OCI-LY7 (cell line): ENCODE data around the gene ENOX1. TPM values are rescaled to one million over a fixed set of nuclear protein-coding genes. Genes with fewer than 3 reads are reported as not detected.

Experiments
- BruUV-seq: library from RNA; stranded (reverse); fragments of 400-500 nt; replicated peaks from 2 replicates; lab custom pipeline; 2021; lab: Mats Ljungman, UMichigan
- CTCF ChIA-PET: fragments of 300-600 bp; sonication (Branson Sonifier 250); formaldehyde crosslinking; loops from one replicate; lab custom pipeline; 2022; ENCODE audit warnings: antibody characterized with exemption; ENCODE audit not compliant: unreplicated experiment; lab: Charles Lee
- POLR2A ChIA-PET: fragments of 300-600 bp; sonication (Branson Sonifier 250); formaldehyde crosslinking; loops from one replicate; lab custom pipeline; 2022; ENCODE audit warnings: antibody characterized with exemption; lab: Charles Lee
- DNase-seq: peaks from one replicate; pipeline ENCODE4 v3.0.0-alpha.2; 2015; ENCODE audit warnings: low spot score
- H2AFZ ChIP-seq: fragments of 200-600 bp; sonication (generic), shearing (Covaris generic); 2 replicates; pipeline ENCODE4 v1.6.1; 2014; ENCODE audit warnings: mild to moderate bottlenecking, antibody characterized with exemption, low read length, moderate library complexity
- H3K27ac ChIP-seq: fragments of 200-600 bp; sonication (generic); 2 replicates; pipeline ENCODE4 v1.5.1; 2014; ENCODE audit warnings: mixed run types, low read depth, mild to moderate bottlenecking, moderate library complexity, low read length, inconsistent platforms; ENCODE audit not compliant: poor library complexity, severe bottlenecking
- H3K36me3 ChIP-seq: fragments of 200-600 bp; sonication (generic); 2 replicates; pipeline ENCODE4 v1.6.1; 2014; ENCODE audit warnings: mild to moderate bottlenecking, antibody characterized with exemption, low read length, moderate library complexity, mixed read lengths; ENCODE audit not compliant: insufficient read depth
- H3K4me1 ChIP-seq: fragments of 200-600 bp; sonication (generic); 2 replicates; pipeline ENCODE4 v1.5.1; 2014; ENCODE audit warnings: mild to moderate bottlenecking, low read length; ENCODE audit not compliant: insufficient read depth, poor library complexity, severe bottlenecking
- H3K4me2 ChIP-seq: fragments of 200-600 bp; sonication (generic); 2 replicates; pipeline ENCODE4 v1.6.1; 2014; ENCODE audit warnings: mild to moderate bottlenecking, low read length
- H3K4me3 ChIP-seq: fragments of 200-600 bp; sonication (generic); 2 replicates; pipeline ENCODE4 v1.5.1; 2014; ENCODE audit warnings: mild to moderate bottlenecking, low read depth, low read length; ENCODE audit not compliant: poor library complexity, severe bottlenecking
- H3K79me2 ChIP-seq: fragments of 200-600 bp; sonication (generic); 2 replicates; pipeline ENCODE4 v1.6.1; 2016; ENCODE audit warnings: low read depth, mild to moderate bottlenecking, low read length, moderate library complexity, mixed read lengths; ENCODE audit not compliant: insufficient read depth
- H3K9me2 ChIP-seq: fragments of 200-600 bp; sonication (generic); 2 replicates; pipeline ENCODE4 v1.6.1; 2016; ENCODE audit warnings: mild to moderate bottlenecking, low read length, mixed read lengths; ENCODE audit not compliant: insufficient read depth
- H3K9me3 ChIP-seq: fragments of 200-600 bp; sonication (generic); 2 replicates; pipeline ENCODE4 v1.6.1; 2014; ENCODE audit warnings: mild to moderate bottlenecking, mixed run types, low read length, mixed read lengths
- H4K20me1 ChIP-seq: fragments of 200-600 bp; sonication (generic); 2 replicates; pipeline ENCODE4 v1.6.1; 2014; ENCODE audit warnings: mild to moderate bottlenecking, antibody characterized with exemption, low read length, moderate library complexity, mixed read lengths; ENCODE audit not compliant: insufficient read depth
- EZH2phosphoT487 ChIP-seq: fragments of 200-600 bp; sonication (generic); IDR thresholded peaks from 2 replicates; pipeline ENCODE4 v1.6.1; 2018; ENCODE audit warnings: low read depth, borderline replicate concordance, mild to moderate bottlenecking, mixed run types, antibody characterized with exemption, low read length, moderate library complexity, mixed read lengths
- intact Hi-C: fragments of 100-400 bp; cut with micrococcal nuclease; formaldehyde crosslinking; loops from one replicate; pipeline ENCODE4 v1.10.0; 2022; ENCODE audit not compliant: unreplicated experiment
- total RNA-seq, 2 experiments: library from RNA; depleted of rRNA in 1 of 2; stranded (reverse); fragments of >200 nt in 1 of 2; shearing (Covaris generic) in 1 of 2; gene quantifications; 2 replicates each; pipeline ENCODE4 v1.2.3, GENCODE V29; 2014 to 2022
- TF ChIP-seq, protein P1 (sequence below): fragments of 200-600 bp; sonication (generic); conservative IDR thresholded peaks from 2 replicates; pipeline ENCODE4 v1.5.1; 2014; ENCODE audit warnings: mild to moderate bottlenecking, antibody characterized with exemption, low read length, moderate library complexity, mixed read lengths

ENOX1 gene
- total RNA-seq, 2 experiments from 2014 or later: 0.03 TPM; not detected in 1

GRCh38 chr13:43251961-43252360 is 534.8 kb downstream of the ENOX1 start:
- Histone ChIP-seq H3K4me2 (no peak overlapping the region), H3K4me3 (no peak overlapping the region), H3K4me1 (no peaks in the 10 kb centered on the region), H3K9me3 (no peaks in the 10 kb centered on the region), H3K27ac (no peak overlapping the region), H4K20me1 (no peaks in the 10 kb centered on the region), H3K79me2 (no peaks in the 10 kb centered on the region), H3K9me2 (no peaks in the 10 kb centered on the region), H2AFZ (no peak overlapping the region), H3K36me3 (no peaks in the 10 kb centered on the region)
- POLR2A ChIA-PET: interaction anchor here (0.6 to 1.0 kb wide), 3 partner anchors 12 to 254 kb away, joined by 3 to 5 read pairs (median 4); no protein-coding TSS in a partner anchor
- no TSS peak for BruUV-seq
- TF ChIP-seq EZH2phosphoT487: no peak
- TF ChIP-seq, protein P1, sequence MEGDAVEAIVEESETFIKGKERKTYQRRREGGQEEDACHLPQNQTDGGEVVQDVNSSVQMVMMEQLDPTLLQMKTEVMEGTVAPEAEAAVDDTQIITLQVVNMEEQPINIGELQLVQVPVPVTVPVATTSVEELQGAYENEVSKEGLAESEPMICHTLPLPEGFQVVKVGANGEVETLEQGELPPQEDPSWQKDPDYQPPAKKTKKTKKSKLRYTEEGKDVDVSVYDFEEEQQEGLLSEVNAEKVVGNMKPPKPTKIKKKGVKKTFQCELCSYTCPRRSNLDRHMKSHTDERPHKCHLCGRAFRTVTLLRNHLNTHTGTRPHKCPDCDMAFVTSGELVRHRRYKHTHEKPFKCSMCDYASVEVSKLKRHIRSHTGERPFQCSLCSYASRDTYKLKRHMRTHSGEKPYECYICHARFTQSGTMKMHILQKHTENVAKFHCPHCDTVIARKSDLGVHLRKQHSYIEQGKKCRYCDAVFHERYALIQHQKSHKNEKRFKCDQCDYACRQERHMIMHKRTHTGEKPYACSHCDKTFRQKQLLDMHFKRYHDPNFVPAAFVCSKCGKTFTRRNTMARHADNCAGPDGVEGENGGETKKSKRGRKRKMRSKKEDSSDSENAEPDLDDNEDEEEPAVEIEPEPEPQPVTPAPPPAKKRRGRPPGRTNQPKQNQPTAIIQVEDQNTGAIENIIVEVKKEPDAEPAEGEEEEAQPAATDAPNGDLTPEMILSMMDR: no peak
- CTCF ChIA-PET: no interaction called here
- intact Hi-C loops: no loop called here
- no peak for DNase-seq

DNA sequence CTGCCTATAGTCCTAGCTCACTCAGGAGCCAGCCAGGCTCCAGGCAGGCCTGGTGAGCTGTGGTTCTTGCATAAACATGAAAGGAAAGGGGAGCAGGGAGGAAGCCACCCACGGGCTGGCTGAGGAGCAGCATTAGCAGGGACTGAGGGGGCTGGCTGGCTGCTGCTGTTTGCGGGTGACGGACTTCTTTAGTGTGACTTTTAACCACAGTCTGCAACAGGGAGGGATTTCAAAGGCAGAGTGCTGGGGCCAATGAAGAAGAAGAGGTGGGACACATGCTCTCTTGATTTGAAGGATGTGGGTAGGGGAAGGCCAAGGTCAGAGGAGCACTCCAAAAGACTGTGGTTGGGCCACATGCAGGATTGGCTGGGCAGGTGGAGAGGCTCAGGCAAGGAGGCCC is 540.4 kb downstream of the ENOX1 start:
- Histone ChIP-seq H3K4me2 (no peak overlapping the region), H3K9me2 (no peaks in the 10 kb centered on the region), H3K27ac (no peak overlapping the region), H3K9me3 (no peaks in the 10 kb centered on the region), H3K4me1 (peaks cover 10% of the 10 kb centered on the region), H2AFZ (no peak overlapping the region), H3K4me3 (no peak overlapping the region), H3K36me3 (no peaks in the 10 kb centered on the region), H3K79me2 (no peaks in the 10 kb centered on the region), H4K20me1 (no peaks in the 10 kb centered on the region)
- ChIA-PET POLR2A (no interaction called here), CTCF (no interaction called here)
- BruUV-seq: no TSS peak
- DNase-seq: no peak
- TF ChIP-seq, protein P1: no peak
- TF ChIP-seq EZH2phosphoT487: no peak
- intact Hi-C loops: loop anchor here (10.0 kb wide), 1 partner anchor 972 kb away; the partner anchor contains the start of gene AKAP11

DNA sequence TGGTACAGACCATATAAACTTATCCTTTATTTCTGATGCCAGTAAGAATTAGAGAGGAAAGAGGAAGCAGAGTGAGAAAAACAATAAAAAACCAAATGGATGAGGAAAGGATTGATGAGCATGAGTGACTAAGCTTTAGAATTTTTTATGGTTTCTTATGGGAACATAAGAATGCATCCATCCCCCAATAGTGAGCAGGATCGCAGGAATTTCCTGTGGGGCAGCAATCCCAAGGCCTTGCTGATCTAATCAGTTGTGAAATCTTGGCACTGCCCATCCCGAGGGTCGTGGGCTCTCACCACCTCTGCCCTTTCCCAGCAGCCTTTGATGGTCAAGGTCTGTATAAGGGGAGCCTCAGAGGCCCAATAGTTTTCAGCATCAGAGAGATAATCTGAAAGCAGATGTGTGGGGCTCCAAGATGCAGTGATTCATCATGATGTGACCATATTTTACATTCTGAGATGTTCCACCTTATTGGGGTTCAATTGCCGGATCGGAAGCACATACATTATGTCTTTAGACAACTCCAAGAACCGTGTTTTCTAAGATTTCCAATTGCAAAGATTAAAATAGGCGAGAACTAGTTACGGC is 541.3 kb downstream of the ENOX1 start:
- H3K4me3 ChIP-seq: no peak overlapping the region
- no peak for TF ChIP-seq EZH2phosphoT487
- TF ChIP-seq, protein P1: no peak
- no peak overlapping the region for H2AFZ ChIP-seq
- no peak overlapping the region for H3K4me2 ChIP-seq
- no peaks in the 10 kb centered on the region for H4K20me1 ChIP-seq
- no peaks in the 10 kb centered on the region for H3K79me2 ChIP-seq
- POLR2A ChIA-PET: no interaction called here
- peaks cover 19% of the 10 kb centered on the region for H3K4me1 ChIP-seq
- no peaks in the 10 kb centered on the region for H3K36me3 ChIP-seq
- no peak for DNase-seq
- no peak overlapping the region for H3K27ac ChIP-seq
- no TSS peak for BruUV-seq
- H3K9me3 ChIP-seq: no peaks in the 10 kb centered on the region
- CTCF ChIA-PET: no interaction called here
- intact Hi-C loops: loop anchor here (10.0 kb wide), 1 partner anchor 971 kb away; the partner anchor contains the start of gene AKAP11
- no peaks in the 10 kb centered on the region for H3K9me2 ChIP-seq
